ENCODE data around the gene APOBEC3F. TPM values are rescaled to one million over a fixed set of nuclear protein-coding genes. Genes with fewer than 3 reads are reported as not detected.
A peak's percentile ranks its signal among the peaks of the same experiment; 100 is the strongest.
"Not testable (repeated sequence)": the region's sequence is repeated elsewhere in the genome, so short reads cannot be mapped to it uniquely, and the experiment has no call there.

Gene APOBEC3F
- total RNA-seq, 2 experiments from 2014 or later = 3.7 to 20.7 TPM

DNA sequence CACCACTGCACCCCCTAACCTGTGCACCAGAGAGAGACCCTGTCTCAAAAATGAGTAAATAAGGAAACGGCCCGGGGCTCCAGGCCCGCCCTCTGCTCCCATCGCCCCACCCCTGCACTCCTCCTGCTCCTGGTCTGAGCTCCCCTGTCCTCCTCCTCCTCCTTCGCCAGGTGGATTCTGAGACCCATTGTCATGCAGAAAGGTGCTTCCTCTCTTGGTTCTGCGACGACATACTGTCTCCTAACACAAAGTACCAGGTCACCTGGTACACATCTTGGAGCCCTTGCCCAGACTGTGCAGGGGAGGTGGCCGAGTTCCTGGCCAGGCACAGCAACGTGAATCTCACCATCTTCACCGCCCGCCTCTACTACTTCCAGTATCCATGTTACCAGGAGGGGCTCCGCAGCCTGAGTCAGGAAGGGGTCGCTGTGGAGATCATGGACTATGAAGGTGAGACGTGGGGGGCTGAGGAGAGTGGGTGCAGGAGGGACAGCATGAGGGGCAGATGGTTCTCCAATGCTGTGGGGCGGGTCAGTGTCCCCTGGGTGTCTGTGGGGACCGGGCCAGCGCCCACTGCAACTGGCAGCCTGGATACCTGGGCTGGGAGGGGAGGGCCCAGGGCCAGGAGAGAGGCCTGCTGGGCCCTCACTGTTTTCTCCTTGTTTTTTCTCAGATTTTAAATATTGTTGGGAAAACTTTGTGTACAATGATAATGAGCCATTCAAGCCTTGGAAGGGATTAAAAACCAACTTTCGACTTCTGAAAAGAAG lies 22.9 kb upstream of the APOBEC3F start:
- Histone ChIP-seq H3K4me1 (ENCODE audit: insufficient read depth, low read length, poor library complexity, severe bottlenecking) (peaks cover 50% of the 10 kb centered on the region), H4K20me1 (ENCODE audit: insufficient read depth, low read length) (no peaks in the 10 kb centered on the region), H3K4me3 (ENCODE audit: low read depth, low read length, poor library complexity, severe bottlenecking) (no peak overlapping the region), H3K79me2 (ENCODE audit: insufficient read depth, low read depth, low read length) (peaks cover 23% of the 10 kb centered on the region; the same call in 1 of the 2 replicates), H3K9me3 (ENCODE audit: low read length) (no peaks in the 10 kb centered on the region), H3K27ac (ENCODE audit: low read depth, low read length, poor library complexity, severe bottlenecking) (no peak overlapping the region), H3K4me2 (ENCODE audit: low read length) (no peak overlapping the region), H3K36me3 (ENCODE audit: insufficient read depth, low read length) (no peaks in the 10 kb centered on the region), H3K9me2 (ENCODE audit: insufficient read depth, low read length) (no peaks in the 10 kb centered on the region), H2AFZ (ENCODE audit: low read length) (no peak overlapping the region)
- POLR2A ChIA-PET = no interaction called here
- no TSS peak for BruUV-seq (replicated peaks)
- intact Hi-C loops (cut with micrococcal nuclease; ENCODE audit: unreplicated experiment) = no loop called here
- no peak for TF ChIP-seq EZH2phosphoT487 (IDR thresholded peaks at IDR 0.05; ENCODE audit: borderline replicate concordance, low read depth, low read length)
- TF ChIP-seq, protein P1, sequence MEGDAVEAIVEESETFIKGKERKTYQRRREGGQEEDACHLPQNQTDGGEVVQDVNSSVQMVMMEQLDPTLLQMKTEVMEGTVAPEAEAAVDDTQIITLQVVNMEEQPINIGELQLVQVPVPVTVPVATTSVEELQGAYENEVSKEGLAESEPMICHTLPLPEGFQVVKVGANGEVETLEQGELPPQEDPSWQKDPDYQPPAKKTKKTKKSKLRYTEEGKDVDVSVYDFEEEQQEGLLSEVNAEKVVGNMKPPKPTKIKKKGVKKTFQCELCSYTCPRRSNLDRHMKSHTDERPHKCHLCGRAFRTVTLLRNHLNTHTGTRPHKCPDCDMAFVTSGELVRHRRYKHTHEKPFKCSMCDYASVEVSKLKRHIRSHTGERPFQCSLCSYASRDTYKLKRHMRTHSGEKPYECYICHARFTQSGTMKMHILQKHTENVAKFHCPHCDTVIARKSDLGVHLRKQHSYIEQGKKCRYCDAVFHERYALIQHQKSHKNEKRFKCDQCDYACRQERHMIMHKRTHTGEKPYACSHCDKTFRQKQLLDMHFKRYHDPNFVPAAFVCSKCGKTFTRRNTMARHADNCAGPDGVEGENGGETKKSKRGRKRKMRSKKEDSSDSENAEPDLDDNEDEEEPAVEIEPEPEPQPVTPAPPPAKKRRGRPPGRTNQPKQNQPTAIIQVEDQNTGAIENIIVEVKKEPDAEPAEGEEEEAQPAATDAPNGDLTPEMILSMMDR (conservative IDR thresholded peaks at IDR 0.05; ENCODE audit: low read length) = no peak
- CTCF ChIA-PET (ENCODE audit: unreplicated experiment) = no interaction called here
- DNase-seq (ENCODE audit: low spot score) = no peak

DNA sequence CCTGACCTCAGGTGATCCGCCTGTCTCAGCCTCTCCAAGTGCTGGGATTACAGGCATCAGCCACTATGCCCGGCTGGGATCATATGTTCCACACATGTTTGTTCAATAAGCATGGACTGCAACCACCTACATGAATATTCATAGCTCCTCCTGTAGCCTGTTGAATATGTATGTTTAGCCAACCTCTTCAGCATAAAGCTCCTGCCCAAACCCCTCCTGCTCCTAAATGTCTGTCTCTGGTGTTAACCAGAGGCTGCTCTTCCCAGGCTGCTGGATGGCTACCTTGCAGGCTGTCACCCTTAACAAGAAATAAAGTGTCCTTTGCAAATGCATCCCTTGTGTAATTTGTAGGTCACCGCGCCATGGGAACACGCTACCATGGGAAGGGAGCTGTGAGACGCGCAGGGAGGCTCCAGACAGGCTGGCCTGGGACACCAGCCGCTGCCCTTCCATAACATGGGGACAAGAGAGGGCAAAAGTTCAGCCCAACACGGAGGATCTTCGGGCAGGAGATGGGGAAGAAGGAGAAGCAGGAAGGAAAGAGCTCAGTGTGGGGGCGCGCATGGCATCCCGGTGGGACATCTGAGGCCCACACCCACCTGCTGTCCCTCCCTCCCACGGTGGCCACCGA lies 20.5 kb upstream of the APOBEC3F start:
- peaks cover 19% of the 10 kb centered on the region; the same call in 1 of the 2 replicates for H3K79me2 ChIP-seq (ENCODE audit: insufficient read depth, low read depth, low read length)
- H2AFZ ChIP-seq (ENCODE audit: low read length); H3K9me2 ChIP-seq (ENCODE audit: insufficient read depth, low read length); H3K9me3 ChIP-seq (ENCODE audit: low read length); intact Hi-C loops (cut with micrococcal nuclease; ENCODE audit: unreplicated experiment); BruUV-seq (replicated peaks); CTCF ChIA-PET (ENCODE audit: unreplicated experiment); H4K20me1 ChIP-seq (ENCODE audit: insufficient read depth, low read length): not testable (repeated sequence)
- POLR2A ChIA-PET = interaction anchor here (0.6 kb wide), 1 partner anchor 121 kb away, joined by 3 read pairs; no protein-coding TSS in a partner anchor
- H3K4me2 ChIP-seq (ENCODE audit: low read length) = peak overlapping the region; percentile 98
- H3K27ac ChIP-seq (ENCODE audit: low read depth, low read length, poor library complexity, severe bottlenecking) = peak overlapping the region; percentile 74
- peaks cover 16% of the 10 kb centered on the region for H3K36me3 ChIP-seq (ENCODE audit: insufficient read depth, low read length)
- peak; percentile 50 for DNase-seq (ENCODE audit: low spot score)
- peaks cover 55% of the 10 kb centered on the region for H3K4me1 ChIP-seq (ENCODE audit: insufficient read depth, low read length, poor library complexity, severe bottlenecking)
- H3K4me3 ChIP-seq (ENCODE audit: low read depth, low read length, poor library complexity, severe bottlenecking) = peak overlapping the region; percentile 75

DNA sequence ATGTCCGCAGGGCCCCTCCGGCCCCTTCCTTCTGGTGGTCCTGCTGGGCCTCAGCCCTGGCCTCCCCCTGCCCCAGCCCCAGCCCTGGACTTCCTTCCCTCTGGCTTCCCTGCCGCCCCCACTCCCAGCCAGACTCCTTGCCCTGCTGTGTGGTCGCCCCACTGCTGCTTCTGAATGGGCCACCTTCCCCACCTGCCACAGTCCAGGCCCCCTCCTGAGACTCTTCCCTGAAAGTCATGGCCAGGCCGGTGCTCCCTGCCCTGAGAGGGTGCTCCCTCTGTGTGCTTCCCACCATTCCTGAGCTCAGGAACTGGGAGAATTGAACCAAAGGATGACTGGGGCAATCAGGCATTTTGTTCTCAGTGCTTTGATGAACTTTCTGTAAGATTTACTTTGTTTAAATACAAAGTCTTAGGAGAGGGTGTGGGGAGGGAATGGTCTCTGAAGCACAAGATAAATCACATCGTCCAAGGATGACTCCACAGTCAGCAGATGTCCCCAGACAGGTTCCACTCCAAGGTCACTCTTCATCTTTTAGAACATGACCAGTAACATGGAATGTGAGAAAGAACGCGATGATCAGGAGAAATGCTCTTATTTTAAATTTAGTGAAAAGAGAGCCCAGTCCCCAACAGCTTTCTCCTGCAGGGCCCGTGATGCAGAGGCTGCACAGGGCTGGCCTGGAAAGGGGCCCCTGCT lies 19.0 kb upstream of the APOBEC3F start:
- BruUV-seq (replicated peaks) = no TSS peak
- peaks cover 55% of the 10 kb centered on the region for H3K4me1 ChIP-seq (ENCODE audit: insufficient read depth, low read length, poor library complexity, severe bottlenecking)
- ChIA-PET CTCF (ENCODE audit: unreplicated experiment) (no interaction called here), POLR2A (interaction anchor here (0.9 kb wide), 1 partner anchor 54 kb away, joined by 3 read pairs; no protein-coding TSS in a partner anchor)
- no peaks in the 10 kb centered on the region for H3K9me3 ChIP-seq (ENCODE audit: low read length)
- TF ChIP-seq, protein P1 (conservative IDR thresholded peaks at IDR 0.05; ENCODE audit: low read length) = no peak
- no peak for TF ChIP-seq EZH2phosphoT487 (IDR thresholded peaks at IDR 0.05; ENCODE audit: borderline replicate concordance, low read depth, low read length)
- H3K36me3 ChIP-seq (ENCODE audit: insufficient read depth, low read length) = peaks cover 23% of the 10 kb centered on the region
- H4K20me1 ChIP-seq (ENCODE audit: insufficient read depth, low read length) = no peaks in the 10 kb centered on the region
- DNase-seq (ENCODE audit: low spot score) = no peak
- peaks cover 18% of the 10 kb centered on the region; the same call in 1 of the 2 replicates for H3K79me2 ChIP-seq (ENCODE audit: insufficient read depth, low read depth, low read length)
- peak overlapping the region; percentile 98 for H3K4me2 ChIP-seq (ENCODE audit: low read length)
- H2AFZ ChIP-seq (ENCODE audit: low read length) = no peak overlapping the region; the same call in 1 of the 2 replicates
- H3K27ac ChIP-seq (ENCODE audit: low read depth, low read length, poor library complexity, severe bottlenecking) = peak overlapping the region; percentile 74
- peak overlapping the region; percentile 75 for H3K4me3 ChIP-seq (ENCODE audit: low read depth, low read length, poor library complexity, severe bottlenecking)
- no peaks in the 10 kb centered on the region for H3K9me2 ChIP-seq (ENCODE audit: insufficient read depth, low read length)
- intact Hi-C loops (cut with micrococcal nuclease; ENCODE audit: unreplicated experiment) = no loop called here
